PC-3 (cell line): ENCODE data around the gene POLR2J. TPM values are rescaled to one million over a fixed set of nuclear protein-coding genes. Genes with fewer than 3 reads are reported as not detected.

Source experiments
- ATAC-seq: fragments of 200-7000 bp; cut with Tn5 transposase; 2 replicates; pipeline ENCODE4 v1.9.1; 2020; ENCODE audit warnings: mild to moderate bottlenecking, moderate library complexity
- BruUV-seq: library from RNA; stranded (reverse); fragments of 400-500 nt; replicated peaks from 2 replicates; lab custom pipeline; 2021; lab: Mats Ljungman, UMichigan
- CTCF ChIA-PET: fragments of 300-600 bp; sonication (Branson Sonifier 250); formaldehyde crosslinking; loops from one replicate; lab custom pipeline; 2022; ENCODE audit warnings: antibody characterized with exemption; lab: Charles Lee
- POLR2A ChIA-PET: fragments of 300-600 bp; sonication (Branson Sonifier 250); formaldehyde crosslinking; loops from one replicate; lab custom pipeline; 2022; ENCODE audit warnings: antibody characterized with exemption; ENCODE audit not compliant: unreplicated experiment; lab: Charles Lee
- DNase-seq: peaks from one replicate; pipeline ENCODE4 v3.0.0-alpha.2; 2015
- H2AFZ ChIP-seq: fragments of 300-600 bp; sonication (generic); 2 replicates; pipeline ENCODE4 v1.6.0; 2016; ENCODE audit warnings: antibody characterized with exemption, low read length
- H3F3A ChIP-seq: fragments of 300-600 bp; sonication (generic); one replicate; pipeline ENCODE4 v1.6.0; 2017; ENCODE audit warnings: antibody characterized with exemption, low read length, control low read depth, mild to moderate bottlenecking; ENCODE audit not compliant: unreplicated experiment
- H3K27ac ChIP-seq: fragments of 300-600 bp; sonication (generic); 2 replicates; pipeline ENCODE4 v1.5.1; 2016; ENCODE audit warnings: mild to moderate bottlenecking, low read length
- H3K27me3 ChIP-seq: fragments of 300-600 bp; sonication (generic); 2 replicates; pipeline ENCODE4 v1.6.1; 2016; ENCODE audit warnings: low read length, mixed read lengths
- H3K36me3 ChIP-seq: fragments of 300-600 bp; sonication (generic); 2 replicates; pipeline ENCODE4 v1.6.1; 2016; ENCODE audit warnings: low read depth, mixed run types, low read length, mixed read lengths
- H3K4me1 ChIP-seq: fragments of 300-600 bp; sonication (generic); 2 replicates; pipeline ENCODE4 v1.5.1; 2016; ENCODE audit warnings: low read length; ENCODE audit not compliant: insufficient read depth
- H3K4me2 ChIP-seq: fragments of 300-600 bp; sonication (generic); 2 replicates; pipeline ENCODE4 v1.6.0; 2016; ENCODE audit warnings: low read length
- H3K4me3 ChIP-seq: fragments of 300-600 bp; sonication (generic); 2 replicates; pipeline ENCODE4 v1.5.1; 2016; ENCODE audit warnings: mild to moderate bottlenecking, low read length, mixed read lengths
- H3K79me2 ChIP-seq: fragments of 300-600 bp; sonication (generic); 2 replicates; pipeline ENCODE4 v1.6.1; 2017; ENCODE audit warnings: low read length, mixed read lengths
- H3K9ac ChIP-seq: fragments of 300-600 bp; sonication (generic); 2 replicates; pipeline ENCODE4 v1.6.0; 2016; ENCODE audit warnings: mild to moderate bottlenecking, low read length
- H3K9me2 ChIP-seq: fragments of 300-600 bp; sonication (generic); replicated peaks from 2 replicates; pipeline ENCODE4 v1.6.1; 2016; ENCODE audit warnings: mixed run types, low read length, mixed read lengths
- H3K9me3 ChIP-seq: fragments of 300-600 bp; sonication (generic); 2 replicates; pipeline ENCODE4 v1.6.1; 2016; ENCODE audit warnings: low read length, mixed read lengths
- H4K20me1 ChIP-seq: fragments of 300-600 bp; sonication (generic); 2 replicates; pipeline ENCODE4 v1.6.1; 2016; ENCODE audit warnings: low read length, mixed read lengths
- CTCF ChIP-seq: fragments of 300-600 bp; sonication (generic); conservative IDR thresholded peaks from 2 replicates; pipeline ENCODE4 v1.5.1; 2017; ENCODE audit warnings: antibody characterized with exemption, low read depth, mild to moderate bottlenecking, low read length
- EZH2 ChIP-seq: fragments of 300-600 bp; sonication (generic); IDR thresholded peaks from one replicate; pipeline ENCODE4 v1.6.1; 2017; ENCODE audit warnings: antibody characterized with exemption, mild to moderate bottlenecking, low read length; ENCODE audit not compliant: unreplicated experiment
- EZH2phosphoT487 ChIP-seq: fragments of 300-600 bp; sonication (generic); IDR thresholded peaks from 2 replicates; pipeline ENCODE4 v1.6.1; 2018; ENCODE audit warnings: mild to moderate bottlenecking, antibody characterized with exemption, low read length, borderline replicate concordance
- intact Hi-C: fragments of 100-400 bp; cut with micrococcal nuclease; formaldehyde crosslinking; loops from 2 replicates; pipeline ENCODE4 v1.9.0; 2023
- total RNA-seq: library from RNA; depleted of rRNA; stranded (reverse); fragments of >200 nt; gene quantifications from 2 replicates; pipeline ENCODE4 v1.2.3, GENCODE V29; 2014

POLR2J gene
- total RNA-seq, 1 experiment from 2014 or later = 101 TPM

DNA sequence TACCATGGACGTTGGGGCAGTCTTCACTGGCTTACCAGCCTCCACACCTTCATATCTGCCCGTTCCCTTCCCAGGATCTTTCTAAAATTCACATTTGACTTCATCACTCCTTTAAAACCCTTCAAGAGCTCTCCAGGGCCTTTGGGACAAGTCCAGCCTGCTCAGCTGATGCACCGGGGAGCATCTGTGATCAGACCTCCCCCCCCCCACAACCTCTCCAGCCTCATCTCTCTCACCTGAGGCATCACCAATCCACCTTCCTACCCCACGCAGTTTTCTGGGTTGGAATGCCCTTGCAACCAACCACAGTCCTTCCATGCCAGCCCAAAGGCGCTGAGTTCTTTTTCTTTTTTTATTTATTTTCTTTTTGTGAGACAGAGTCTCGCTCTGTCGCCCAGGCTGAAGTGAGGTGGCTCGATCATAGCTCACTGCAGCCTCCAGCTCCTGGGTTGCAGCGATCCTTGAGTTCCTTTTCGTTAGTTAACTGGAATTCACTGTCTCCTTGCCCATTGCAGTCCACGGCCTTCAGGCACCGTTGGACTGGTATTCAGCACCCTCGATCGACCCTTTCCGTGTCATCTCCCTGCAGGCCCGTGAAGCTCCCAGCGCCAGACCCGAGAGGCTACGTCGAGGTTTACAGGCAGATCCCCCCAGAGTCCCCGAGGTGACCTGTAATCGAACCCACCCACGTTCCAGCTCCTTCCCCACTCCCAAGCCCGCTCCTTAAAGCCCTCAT is 14.7 kb downstream of the POLR2J start:
- no peak for DNase-seq
- Histone ChIP-seq H4K20me1 (no peaks in the 10 kb centered on the region), H3K9me3 (no peaks in the 10 kb centered on the region), H3K27me3 (no peaks in the 10 kb centered on the region), H3K79me2 (peaks cover 24% of the 10 kb centered on the region), H3K4me3 (peak overlapping the region; percentile 90), H3K9me2 (no peaks in the 10 kb centered on the region), H3K4me2 (peak overlapping the region; percentile 91), H3F3A (no peaks in the 10 kb centered on the region), H3K36me3 (no peaks in the 10 kb centered on the region), H2AFZ (peak overlapping the region; percentile 96), H3K4me1 (peaks cover 10% of the 10 kb centered on the region; the same call in 1 of the 2 replicates), H3K9ac (peak overlapping the region; percentile 82), H3K27ac (no peak overlapping the region)
- ATAC-seq = peak; percentile 23
- POLR2A ChIA-PET = no interaction called here
- BruUV-seq = TSS peak; percentile 52
- no peak for TF ChIP-seq CTCF
- TF ChIP-seq EZH2 = no peak
- no peak for TF ChIP-seq EZH2phosphoT487
- CTCF ChIA-PET = interaction anchor here (0.6 kb wide), 1 partner anchor 1968 kb away, joined by 6 read pairs; no protein-coding TSS in a partner anchor
- intact Hi-C loops = loop anchor here (2.0 kb wide), 1 partner anchor 59 kb away; no protein-coding TSS in a partner anchor

DNA sequence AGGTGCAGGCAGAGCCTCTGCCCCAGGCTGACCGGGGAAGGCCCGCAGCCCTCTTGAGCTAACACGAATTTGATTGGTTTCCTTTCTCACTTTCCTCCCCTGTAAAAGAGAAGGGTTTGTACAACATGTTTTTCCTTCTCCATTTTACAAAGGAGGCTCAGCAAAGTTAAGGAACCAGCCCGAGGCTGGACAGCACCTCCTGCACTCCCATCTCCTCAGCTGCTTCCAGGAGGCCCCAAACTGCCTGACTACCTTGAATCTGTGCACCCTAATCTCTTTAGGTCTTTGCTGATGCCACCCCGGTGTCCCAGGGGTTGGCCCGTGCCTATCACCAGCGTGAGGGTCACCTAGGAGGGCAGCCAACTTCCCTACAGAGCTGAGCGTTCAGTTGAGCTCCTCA is 18.3 kb downstream of the POLR2J start:
- POLR2A ChIA-PET = no interaction called here
- Histone ChIP-seq H4K20me1 (no peaks in the 10 kb centered on the region), H3K4me1 (peaks cover 10% of the 10 kb centered on the region; the same call in 1 of the 2 replicates), H3K9me3 (no peaks in the 10 kb centered on the region), H3K9ac (no peak overlapping the region), H2AFZ (no peak overlapping the region), H3K4me2 (no peak overlapping the region), H3K36me3 (0 out of 2 replicates have a peak, but pooled peaks cover 3% of the 10 kb centered on the region), H3K27ac (no peak overlapping the region), H3F3A (no peaks in the 10 kb centered on the region), H3K27me3 (no peaks in the 10 kb centered on the region), H3K9me2 (no peaks in the 10 kb centered on the region), H3K79me2 (peaks cover 18% of the 10 kb centered on the region), H3K4me3 (no peak overlapping the region)
- intact Hi-C loops = no loop called here
- ATAC-seq (no peak), DNase-seq (no peak)
- BruUV-seq = no TSS peak
- CTCF ChIA-PET = no interaction called here
- TF ChIP-seq EZH2 (no peak), CTCF (no peak), EZH2phosphoT487 (no peak)
